HG03064 (cell line): Measurements from ENCODE around the gene ZC3H12C.

Experiments
- ATAC-seq: cut with Tn5 transposase; IDR thresholded peaks from one replicate; pipeline ENCODE4 v1.9.1; 2021; ENCODE audit warnings: low read depth; ENCODE audit not compliant: unreplicated experiment

The ZC3H12C gene

GRCh38 chr11:110096496-110096895, 3.3 kb downstream of the ZC3H12C start:
- ATAC-seq = no peak

GRCh38 chr11:110097459-110098012, 4.3 kb downstream of the ZC3H12C start:
- ATAC-seq = no peak

GRCh38 chr11:110098645-110099044, 5.5 kb downstream of the ZC3H12C start:
- peak; percentile 56 for ATAC-seq

- ATAC-seq = no peak
These were observed 7.5 kb downstream of the ZC3H12C start for GRCh38 chr11:110100476-110101240.

- ATAC-seq = no peak
These were observed 13.6 kb downstream of the ZC3H12C start for GRCh38 chr11:110106713-110107274.

- no peak for ATAC-seq
These were observed 17.7 kb downstream of the ZC3H12C start for GRCh38 chr11:110110854-110111253.

- ATAC-seq = no peak
These were observed 19.3 kb downstream of the ZC3H12C start for GRCh38 chr11:110112457-110112856.

GRCh38 chr11:110113505-110113904, 20.3 kb downstream of the ZC3H12C start:
- ATAC-seq = no peak

- ATAC-seq = no peak
These were observed 20.8 kb downstream of the ZC3H12C start for GRCh38 chr11:110113973-110114372.

GRCh38 chr11:110119317-110119716, 26.1 kb downstream of the ZC3H12C start:
- ATAC-seq = no peak

- no peak for ATAC-seq
These were observed 28.0 kb downstream of the ZC3H12C start for GRCh38 chr11:110121204-110121603.

- no peak for ATAC-seq
These were observed 29.8 kb downstream of the ZC3H12C start for GRCh38 chr11:110123003-110123402.

GRCh38 chr11:110124605-110125004, 31.4 kb downstream of the ZC3H12C start:
- ATAC-seq = no peak

- no peak for ATAC-seq
These were observed 32.4 kb downstream of the ZC3H12C start for GRCh38 chr11:110125632-110126031.

GRCh38 chr11:110126936-110127335, 33.7 kb downstream of the ZC3H12C start:
- no peak for ATAC-seq

- ATAC-seq = no peak
These were observed 35.0 kb downstream of the ZC3H12C start for GRCh38 chr11:110128161-110128560.

- no peak for ATAC-seq
These were observed 37.5 kb downstream of the ZC3H12C start for GRCh38 chr11:110130642-110131238.

GRCh38 chr11:110131386-110132123, 38.4 kb downstream of the ZC3H12C start:
- ATAC-seq = no peak

GRCh38 chr11:110133160-110133559, 40.0 kb downstream of the ZC3H12C start:
- no peak for ATAC-seq

- no peak for ATAC-seq
These were observed 40.9 kb downstream of the ZC3H12C start for GRCh38 chr11:110134110-110134509.

- ATAC-seq = no peak
These were observed 48.6 kb downstream of the ZC3H12C start for GRCh38 chr11:110141812-110142211.
